GM19438 (cell line): ENCODE results near the gene CDH24.

Experiments
- ATAC-seq: cut with Tn5 transposase; IDR thresholded peaks from one replicate; pipeline ENCODE4 v1.9.1; 2021; ENCODE audit warnings: low read depth; ENCODE audit not compliant: unreplicated experiment

The CDH24 gene

DNA sequence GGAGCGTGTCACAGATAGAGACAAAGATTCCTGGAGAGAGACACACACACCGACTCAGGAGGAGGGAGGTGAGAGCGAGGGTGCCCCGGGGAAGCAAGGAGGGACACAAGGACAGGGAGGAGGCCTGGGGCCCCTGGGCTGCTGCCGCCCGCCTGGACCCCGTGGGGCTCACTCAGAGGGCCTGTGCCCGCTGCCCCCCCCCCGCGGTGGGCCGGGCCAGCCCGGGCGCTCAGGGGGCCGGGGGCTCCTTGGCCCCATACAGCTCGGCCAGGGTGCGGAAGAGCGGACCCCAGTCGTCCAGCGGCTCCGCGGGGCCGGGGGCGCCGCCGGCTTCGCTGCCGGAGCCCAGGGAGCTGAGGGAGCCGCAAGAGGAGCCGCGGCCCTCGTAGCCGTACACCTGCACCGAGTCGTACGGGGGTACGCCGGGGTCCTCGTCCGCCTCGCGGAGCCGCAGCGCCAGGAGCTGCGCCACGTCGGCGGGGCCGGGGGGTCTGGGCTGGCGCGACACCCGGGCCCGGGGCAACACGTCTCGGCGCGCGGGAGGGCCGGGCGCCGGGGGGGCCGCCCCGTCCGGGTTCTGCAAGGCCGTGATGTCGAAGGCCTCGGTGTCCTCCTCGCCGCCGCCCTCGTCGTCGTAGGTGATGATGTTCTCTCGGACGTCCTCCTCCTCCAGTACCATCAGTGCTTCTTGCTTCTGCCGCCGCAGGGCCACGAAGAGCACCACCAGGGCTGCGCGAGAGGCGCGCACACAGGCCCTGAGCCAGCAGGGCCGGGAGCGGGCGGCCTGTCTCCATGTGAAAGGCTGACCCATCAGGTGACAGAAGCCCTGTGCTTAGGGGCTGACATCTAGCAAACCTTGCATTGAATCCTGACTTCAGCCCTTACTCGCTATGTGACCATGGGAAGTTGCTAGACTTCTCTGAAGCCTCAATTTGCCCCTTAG is 9.3 kb downstream of the CDH24 start:
- no peak for ATAC-seq

DNA sequence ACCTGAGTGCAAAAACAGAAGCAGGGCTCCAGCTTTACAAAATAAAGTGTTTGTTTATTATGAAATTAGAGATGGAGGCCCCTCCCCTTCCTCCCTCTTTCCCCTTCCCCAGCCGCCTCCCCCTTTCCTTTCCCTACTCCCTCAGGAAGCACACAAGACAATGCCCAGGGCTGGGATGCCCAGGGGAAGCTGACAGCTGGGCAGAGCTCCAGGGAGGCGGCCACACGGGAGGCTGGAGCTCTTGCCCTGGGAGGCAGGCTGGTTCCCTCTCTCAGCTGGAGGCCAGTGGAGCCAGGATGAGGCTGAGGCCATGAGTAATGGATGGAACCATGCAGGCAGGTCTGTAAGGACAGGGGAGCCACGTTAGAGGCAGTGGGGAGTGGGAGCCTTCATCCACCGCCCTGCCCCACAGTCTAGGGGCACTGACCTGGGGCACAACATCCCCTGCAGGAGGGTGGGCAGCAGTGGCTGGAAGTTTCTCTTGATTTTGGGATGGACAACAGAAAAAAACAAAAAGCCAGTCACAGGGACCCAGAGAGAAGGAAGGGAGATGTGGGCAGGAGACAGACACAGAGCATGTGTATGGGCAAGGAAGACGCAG is 10.2 kb downstream of the CDH24 start:
- ATAC-seq: no peak

DNA sequence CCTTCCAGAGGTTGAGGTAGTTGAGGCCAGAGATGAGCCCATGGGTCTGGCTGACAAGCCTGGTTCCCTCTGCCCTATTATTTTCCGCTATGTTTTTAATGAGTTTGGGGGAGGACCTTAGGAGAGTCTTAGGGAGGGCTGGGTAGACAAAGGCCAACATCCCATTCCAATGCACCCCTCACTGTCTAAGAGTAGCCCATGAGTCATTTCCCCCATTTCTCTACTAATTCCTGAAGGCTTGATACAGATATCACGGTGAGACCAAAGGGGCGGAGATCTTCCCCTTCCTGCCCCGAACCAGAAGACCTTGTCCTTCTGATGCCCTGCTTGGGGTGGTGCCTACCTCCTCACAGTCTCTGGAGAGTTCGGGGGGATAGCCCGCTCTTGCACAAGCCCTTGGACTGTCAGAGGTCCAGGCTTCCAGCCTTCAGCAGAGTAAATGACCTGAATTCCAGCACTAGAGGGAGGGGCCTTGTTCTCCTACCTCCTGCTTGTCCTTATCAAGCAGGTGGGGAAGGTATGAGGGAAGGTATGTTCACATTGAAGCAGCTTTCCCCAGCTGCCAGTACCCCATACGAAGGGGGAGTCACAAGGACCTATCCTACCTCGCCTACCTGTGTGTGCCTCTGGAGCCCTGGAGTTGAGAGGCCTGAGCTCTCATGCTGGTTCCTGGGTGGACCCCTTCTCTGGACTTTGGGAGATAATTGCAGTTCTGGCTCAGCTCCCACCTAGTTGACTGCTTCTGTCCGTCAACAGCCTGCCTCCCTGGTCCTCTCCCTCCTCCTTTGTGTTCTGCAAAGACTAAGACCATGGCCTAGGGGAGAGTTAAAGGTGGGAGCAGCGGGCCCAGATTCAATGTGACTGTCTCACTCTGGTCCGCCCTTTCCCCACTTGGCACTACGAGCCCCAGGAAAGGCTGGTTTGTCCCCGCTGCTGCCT is 11.6 kb downstream of the CDH24 start:
- no peak for ATAC-seq

DNA sequence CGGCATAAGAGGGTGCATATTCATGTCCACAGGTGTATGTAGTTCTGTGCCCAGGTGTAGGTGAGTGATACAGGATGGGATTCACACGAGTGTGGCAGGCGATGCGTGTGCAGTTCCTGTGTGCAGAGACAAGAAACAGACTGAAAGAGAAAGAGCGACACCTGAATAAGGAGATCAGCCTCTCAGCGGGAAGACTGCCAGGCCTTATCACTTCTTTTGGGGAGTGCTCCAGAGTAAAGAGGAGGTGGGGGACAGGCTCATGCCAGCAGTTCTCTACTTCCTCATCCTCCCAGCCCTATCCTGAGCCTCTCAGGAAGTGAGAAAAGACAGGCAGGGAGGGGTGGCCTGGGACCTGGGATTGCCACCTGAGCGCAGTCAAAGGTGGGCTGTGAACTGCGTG is 12.5 kb downstream of the CDH24 start:
- ATAC-seq: no peak

DNA sequence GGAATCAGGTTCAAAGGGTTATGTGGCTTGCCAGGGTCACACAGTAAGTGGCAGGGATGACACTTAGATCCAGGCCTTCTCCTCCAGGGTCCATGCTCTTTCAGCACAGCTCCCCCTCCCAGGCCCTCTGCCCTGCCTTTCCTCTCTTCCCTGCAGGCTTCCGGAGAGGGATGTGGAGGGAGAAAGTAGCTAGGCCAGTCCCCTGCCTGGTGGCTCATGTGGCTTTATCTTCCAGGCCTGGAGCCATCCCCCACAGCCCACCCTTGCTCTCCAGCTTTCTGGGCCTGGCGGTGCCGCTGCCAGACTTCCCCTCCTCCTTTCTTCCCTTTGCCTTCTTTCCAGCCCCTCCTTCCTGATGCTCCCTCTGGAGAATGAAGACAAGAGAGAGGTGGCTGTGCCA is 13.6 kb downstream of the CDH24 start:
- no peak for ATAC-seq

DNA sequence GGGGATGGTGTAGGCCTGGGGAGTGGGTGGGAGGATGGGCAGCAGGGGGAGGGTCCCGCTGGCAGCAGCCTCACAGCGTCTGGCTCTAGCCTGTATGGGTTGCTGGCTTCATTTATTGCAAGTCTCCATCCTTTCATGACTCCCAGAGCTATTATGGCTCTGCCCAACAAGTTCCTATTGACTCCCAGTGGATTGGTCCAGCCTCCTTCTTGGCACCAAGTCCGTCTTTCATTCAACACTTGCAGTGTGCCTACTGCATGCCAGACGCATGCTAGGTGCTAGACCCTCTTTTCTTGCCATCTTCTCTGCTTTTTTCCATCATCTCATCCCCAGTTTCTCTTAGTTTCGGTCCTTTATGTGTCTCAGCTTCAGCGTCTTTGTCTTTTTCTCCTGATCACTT is 14.2 kb downstream of the CDH24 start:
- no peak for ATAC-seq

DNA sequence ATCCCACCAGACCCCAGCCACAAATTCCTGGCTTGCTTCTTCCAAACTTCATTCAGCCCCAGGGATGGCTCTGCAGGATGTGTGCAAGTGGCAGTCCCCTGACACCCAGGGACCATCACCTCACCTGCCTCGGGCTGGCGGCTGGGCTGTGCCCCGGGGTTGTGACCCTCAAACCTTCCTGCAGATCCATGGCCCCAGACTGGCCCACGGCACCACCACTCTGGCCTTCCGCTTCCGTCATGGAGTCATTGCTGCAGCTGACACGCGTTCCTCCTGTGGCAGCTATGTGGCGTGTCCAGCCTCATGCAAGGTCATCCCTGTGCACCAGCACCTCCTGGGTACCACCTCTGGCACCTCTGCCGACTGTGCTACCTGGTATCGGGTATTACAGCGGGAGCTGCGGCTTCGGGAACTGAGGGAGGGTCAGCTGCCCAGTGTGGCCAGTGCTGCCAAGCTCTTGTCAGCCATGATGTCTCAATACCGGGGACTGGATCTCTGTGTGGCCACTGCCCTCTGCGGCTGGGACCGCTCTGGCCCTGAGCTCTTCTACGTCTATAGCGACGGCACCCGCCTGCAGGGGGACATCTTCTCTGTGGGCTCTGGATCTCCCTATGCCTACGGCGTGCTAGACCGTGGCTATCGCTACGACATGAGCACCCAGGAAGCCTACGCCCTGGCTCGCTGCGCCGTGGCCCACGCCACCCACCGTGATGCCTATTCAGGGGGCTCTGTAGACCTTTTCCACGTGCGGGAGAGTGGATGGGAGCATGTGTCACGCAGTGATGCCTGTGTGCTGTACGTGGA is 15.0 kb downstream of the CDH24 start, which contains the start of gene PSMB11:
Gene PSMB11, plus strand, starts transcription at position 51 of the 804 bp plus-strand sequence. Its CDS starts 14 bp downstream, at position 65.
- ATAC-seq: no peak

DNA sequence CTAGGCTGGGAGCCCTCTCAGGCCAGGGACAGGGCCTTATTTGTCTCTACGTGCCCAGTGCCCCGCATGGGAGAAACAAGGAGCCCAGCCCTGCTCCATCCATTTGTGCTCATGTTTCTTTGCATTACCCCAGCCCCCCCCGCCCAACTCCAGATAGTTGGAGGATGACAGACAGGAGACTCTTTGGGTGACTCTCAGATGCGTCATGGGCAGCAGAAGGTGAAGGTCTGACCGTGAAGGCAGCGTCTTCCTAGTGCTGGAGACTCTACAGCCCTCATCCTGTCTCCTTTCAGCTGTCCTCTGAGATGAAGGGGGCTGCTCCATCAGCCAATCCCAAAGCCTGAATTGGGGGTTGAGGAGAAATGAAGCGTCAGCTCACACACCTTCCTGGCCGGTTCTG is 15.6 kb downstream of the CDH24 start:
- no peak for ATAC-seq

DNA sequence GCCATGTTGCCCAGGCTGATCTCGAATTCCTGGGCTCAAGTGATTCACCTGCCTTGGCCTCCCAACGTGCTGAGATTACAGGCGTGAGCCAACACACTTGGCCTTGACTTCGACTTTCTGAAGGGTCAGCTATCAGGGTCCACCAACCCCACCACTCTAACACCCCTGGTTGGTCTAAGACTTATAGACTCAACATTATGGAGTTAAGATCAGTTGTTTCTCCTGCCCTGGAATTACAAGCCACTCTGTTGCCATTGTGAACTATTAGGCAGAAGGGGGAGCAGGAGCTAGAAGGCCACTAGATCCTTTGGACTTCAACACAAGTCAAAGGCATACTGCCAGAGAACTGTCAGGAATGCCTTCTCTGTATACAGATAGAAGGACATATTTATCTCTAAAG is 17.2 kb downstream of the CDH24 start:
- ATAC-seq: no peak

DNA sequence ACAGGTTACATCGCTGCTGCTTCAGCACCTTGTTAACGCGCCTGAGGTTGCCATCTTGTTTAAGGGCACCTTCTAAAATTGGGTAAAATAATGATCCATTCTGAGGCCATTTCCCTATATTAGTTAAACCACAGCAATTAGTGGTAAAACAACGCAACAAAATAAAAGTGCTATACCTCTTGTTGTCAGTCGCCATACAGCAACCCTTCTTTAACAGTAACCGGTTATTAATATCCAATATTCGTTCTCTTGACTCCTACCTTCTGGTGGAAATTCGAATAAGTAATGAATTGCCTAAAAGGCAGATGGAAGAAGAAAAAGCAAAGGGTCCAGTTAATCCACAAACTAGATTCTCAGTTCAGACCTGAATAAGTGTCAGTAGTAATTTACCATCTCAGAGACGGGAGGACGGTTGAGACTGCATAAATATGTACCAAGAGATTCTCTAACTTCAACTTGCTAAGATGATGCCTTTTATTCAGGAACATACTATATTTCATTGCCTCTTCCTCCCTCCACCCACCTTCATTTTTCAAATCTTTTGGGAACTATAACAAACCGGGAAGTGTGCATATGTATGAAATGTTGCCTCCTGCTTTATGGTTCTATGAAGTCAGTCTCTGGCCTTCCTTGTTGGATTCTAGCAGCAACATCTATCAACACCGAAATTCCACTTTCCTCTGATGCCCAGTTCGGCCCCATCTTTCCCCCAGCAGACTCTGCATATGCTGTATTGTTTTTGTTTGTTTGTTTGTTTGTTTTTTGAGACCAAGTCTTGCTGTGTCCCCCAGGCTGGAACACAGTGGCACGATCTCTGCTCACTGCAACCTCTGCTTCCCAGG is 21.8 kb downstream of the CDH24 start:
- no peak for ATAC-seq

DNA sequence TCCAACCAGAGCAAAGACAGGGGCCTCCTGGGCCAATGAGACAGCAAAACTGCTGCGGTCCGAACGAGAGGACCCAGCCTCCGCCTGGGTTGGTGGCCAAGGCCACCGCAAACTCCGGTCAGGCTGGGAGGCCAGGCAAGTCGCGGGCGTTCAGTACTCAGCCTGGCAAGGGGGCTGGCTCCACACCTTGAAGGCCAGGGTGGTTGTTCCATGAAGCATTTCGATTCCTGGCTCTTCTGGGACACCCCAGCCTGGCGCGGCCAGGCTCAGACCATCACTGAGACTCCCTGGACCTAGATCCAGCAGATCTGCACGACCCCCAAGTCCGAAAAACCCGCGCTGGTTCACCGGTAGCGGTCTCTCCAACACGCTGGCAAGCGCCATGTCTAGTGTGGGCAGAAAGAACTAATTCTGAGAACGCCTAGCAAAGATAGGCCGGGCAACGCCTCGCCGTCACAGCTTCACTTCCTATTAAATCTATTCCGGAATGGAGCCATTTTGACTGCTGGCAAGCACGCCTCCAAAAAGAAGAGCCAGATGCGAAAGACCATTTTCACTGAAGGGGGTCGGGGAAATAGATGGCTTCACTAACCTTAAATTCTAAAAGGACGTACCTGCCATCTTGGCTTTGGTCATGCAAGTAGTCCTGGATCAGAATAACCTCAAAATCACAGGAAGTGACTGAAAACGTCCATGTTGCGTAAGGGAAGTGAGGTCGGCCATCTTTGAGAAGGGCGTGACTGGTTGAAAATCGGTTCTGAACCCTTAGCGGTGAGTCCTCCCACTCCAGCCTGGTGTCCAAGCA is 22.6 kb downstream of the CDH24 start, which contains the start of gene PSMB5:
Gene PSMB5, minus strand, starts transcription at position 403 of the 805 bp plus-strand sequence. Its CDS starts 19 bp downstream, at position 384.
- ATAC-seq: peak; percentile 96

DNA sequence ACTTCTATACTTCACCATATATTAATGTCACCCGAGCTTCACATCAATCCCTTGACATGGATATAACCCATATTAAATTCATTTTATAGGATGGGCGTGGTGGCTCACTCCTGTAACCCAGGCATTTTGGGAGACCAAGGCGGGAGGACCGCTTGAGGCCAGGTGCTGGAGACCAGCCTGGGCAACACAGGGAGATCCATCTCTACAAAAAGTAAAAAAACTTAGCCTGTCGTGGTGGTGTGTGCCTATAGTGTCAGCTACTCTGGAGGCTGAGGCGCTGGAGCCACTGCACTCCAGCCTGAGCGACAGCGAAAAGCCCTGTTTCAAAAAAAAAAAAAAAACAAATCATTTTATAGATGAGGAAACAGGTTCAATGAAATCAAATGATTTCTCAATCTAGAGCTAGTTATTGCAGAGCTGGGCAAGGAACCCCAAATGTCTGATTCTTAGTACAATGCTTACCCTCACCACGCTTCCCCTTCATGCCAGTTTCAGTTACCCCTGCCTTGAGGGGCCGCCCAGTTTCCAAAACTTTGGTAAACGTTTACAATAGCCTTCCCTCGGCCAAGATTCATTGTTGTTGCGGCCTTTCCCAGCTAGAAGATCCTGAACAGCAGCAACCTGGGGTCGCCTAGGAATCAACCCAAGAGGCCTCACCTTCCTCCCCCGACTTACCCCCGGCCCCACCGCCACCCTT is 23.4 kb downstream of the CDH24 start:
- ATAC-seq: no peak

DNA sequence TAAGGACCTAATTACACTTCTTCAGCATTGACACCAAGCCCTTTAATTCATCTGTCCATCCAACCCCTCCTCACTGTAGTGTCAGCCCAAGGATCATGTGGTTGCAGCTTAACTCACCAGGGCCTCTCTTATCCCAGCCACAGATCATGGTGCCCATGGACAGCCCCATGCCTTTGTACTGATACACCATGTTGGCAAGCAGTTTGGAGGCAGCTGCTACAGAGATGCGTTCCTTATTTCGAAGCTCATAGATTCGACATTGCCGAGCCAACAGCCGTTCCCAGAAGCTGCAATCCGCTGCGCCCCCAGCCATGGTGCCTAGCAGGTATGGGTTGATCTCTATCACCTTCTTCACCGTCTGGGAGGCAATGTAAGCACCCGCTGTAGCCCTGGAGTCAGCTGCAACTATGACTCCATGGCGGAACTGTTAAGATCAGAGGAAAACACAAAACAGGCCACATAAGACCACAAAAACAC is 24.0 kb downstream of the CDH24 start:
- no peak for ATAC-seq

DNA sequence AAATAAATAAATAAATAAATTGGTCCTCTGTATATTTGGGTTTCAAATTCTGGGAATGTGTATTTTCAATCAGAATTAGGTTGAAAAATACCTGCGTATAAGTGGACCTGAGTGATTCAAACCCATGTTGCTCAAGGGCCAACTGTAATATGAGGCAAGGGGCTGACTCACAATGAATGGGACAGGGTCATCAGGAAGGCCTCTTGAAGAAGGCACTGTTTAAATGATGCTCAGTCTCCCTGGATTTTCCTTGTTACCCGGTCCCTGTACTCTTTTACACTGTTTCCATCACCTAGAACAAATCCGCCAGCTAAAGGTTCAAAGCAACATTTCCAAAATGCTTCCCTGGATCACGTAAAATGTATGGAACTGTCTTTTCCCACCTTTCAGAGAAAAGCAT is 26.4 kb downstream of the CDH24 start:
- no peak for ATAC-seq

DNA sequence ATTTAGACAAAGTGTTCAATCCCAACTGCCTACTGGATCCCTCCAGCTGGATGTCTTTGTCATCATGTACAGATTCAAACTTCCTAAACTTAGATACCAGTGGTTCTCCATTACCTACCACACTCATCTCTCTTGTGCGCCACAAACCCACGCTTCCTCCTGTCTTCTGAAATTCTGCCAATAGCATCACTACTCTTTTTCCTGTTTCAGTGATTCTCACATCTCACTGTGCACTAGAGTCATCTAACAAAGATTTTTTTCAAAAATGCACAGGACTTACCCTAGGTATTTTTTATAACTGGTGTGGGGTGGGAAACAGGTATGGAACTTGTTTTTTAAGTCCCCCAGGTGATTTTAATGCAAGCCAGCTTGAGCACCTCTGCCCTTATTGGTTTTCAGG is 28.5 kb downstream of the CDH24 start:
- ATAC-seq: no peak

DNA sequence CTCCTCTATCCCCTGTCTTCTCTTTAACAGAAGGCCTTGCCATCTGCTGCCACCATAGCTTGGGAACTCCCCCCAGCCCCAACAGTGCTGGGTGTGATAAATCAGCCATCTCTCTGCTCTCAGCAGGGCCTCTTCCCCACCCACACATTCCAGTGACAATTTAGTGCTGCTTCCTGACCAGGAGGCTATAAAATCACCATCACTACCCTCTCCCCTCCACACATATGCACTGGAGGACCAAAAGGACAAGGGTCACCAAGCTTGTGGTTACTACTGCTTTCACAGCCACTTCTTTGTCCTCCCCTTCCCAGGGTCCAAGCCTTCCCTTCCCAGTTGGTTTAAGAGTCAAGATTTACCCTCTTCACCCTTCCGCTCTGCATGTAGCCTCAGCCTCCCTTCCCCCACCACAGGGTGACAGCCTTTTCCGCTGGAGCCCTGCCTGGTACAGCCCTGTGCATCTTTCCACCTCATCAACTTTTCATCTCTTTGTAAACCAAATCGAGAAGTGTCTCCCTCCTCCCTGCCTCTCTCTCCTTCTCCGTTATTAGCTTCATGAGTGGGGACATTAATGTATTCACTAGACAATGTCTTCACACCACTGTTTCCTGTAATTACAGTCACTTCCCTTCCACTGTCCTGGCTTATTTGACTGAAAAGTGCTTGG is 32.0 kb downstream of the CDH24 start:
- ATAC-seq: no peak

DNA sequence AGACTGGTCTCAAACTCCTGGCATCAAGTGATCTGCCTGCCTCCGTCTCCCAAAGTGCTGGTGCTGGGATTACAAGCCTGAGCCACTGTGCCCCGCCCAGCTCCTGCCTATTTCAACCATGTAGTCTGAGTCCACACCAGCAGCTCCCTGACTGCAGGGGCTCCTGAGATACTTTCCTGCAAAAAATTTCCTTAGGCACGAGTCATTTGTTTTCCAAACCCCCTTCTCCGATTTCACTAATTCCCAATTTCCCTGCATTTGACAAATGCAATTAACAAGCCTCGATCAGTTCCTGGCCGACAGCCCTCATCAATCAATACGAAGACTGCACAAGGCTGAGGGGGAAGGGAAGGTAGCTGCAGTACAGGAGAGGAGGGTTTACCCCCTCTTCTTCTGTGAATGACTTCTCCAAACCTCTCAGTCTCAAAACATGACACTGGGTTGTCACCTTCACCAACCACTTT is 32.7 kb downstream of the CDH24 start:
- no peak for ATAC-seq
